IPS-15b (cell line): ENCODE results near the gene NFYB.
"Not testable (repeated sequence)": the region's sequence is repeated elsewhere in the genome, so short reads cannot be mapped to it uniquely, and the experiment has no call there.

Experiments
- H3K27me3 ChIP-seq: one replicate; pipeline ENCODE4 v1.6.1; 2013; ENCODE audit warnings: low read length; ENCODE audit not compliant: control insufficient read depth, insufficient read depth
- H3K36me3 ChIP-seq: one replicate; pipeline ENCODE4 v1.6.1; 2013; ENCODE audit warnings: low read length; ENCODE audit not compliant: control insufficient read depth, insufficient read depth
- H3K4me1 ChIP-seq: one replicate; pipeline ENCODE4 v1.6.1; 2013; ENCODE audit warnings: mild to moderate bottlenecking, low read length; ENCODE audit not compliant: control insufficient read depth, insufficient read depth
- H3K4me3 ChIP-seq: one replicate; pipeline ENCODE4 v1.5.1; 2013; ENCODE audit warnings: low read depth, low read length
- H3K9ac ChIP-seq: one replicate; pipeline ENCODE4 v1.6.1; 2013; ENCODE audit warnings: low read depth, mild to moderate bottlenecking, low read length
- H3K9me3 ChIP-seq: one replicate; pipeline ENCODE4 v1.6.1; 2013; ENCODE audit warnings: mild to moderate bottlenecking, low read length; ENCODE audit not compliant: control insufficient read depth, insufficient read depth

The NFYB gene

GRCh38 chr12:104172570-104172947 is 34.5 kb upstream of the NFYB start:
- H3K9ac ChIP-seq: no peak overlapping the region

DNA sequence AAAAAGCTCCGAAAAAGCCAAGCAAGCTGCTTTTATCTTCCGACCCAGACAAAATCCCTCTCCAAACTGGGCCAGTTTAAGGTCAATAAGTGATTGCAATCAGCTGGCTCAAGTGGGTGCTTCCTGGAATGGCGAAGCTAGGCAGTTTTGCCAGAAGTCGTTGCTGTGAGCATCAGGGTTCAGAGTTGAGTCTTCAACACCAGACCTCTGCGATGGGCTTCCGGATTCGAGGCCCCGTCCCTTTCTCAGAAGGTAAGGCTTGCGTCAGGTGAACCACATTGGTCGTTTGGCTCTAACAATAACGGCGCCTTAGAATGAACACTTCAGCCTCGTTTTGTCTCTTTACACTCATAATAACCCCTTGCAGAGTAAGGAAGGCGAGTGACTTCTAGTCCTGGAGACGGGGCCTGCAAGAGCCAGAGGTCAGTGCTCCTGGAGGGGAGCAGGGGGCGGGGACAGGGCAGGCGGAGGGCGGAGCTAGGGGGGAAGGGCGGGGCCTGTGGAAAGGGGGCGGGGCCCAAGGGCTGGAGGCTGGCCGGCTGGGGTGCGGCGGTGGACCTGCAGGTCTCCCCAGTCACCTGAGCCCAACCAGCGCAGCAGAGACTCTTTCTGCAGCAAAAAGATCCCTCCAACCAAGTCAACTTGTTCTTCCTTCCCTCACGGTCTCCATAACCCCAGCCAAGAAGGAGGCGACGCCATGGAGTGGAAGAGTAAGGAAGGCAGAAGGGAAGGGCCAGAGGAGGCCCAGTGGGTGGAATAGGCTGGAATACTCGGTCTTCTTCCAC is 34.0 kb upstream of the NFYB start:
- no peaks in the 10 kb centered on the region for H3K9me3 ChIP-seq
- peak overlapping the region; percentile 38 for H3K4me3 ChIP-seq
- H3K9ac ChIP-seq: no peak overlapping the region
- H3K4me1 ChIP-seq: peaks cover 5% of the 10 kb centered on the region
- no peaks in the 10 kb centered on the region for H3K36me3 ChIP-seq
- no peaks in the 10 kb centered on the region for H3K27me3 ChIP-seq

More at GRCh38 chr12:104172570-104172947, 34.5 kb upstream of the NFYB start:
- Histone ChIP-seq H3K9me3 (no peaks in the 10 kb centered on the region), H3K36me3 (no peaks in the 10 kb centered on the region), H3K4me3 (peak overlapping the region; percentile 38), H3K27me3 (no peaks in the 10 kb centered on the region), H3K4me1 (peaks cover 5% of the 10 kb centered on the region)

DNA sequence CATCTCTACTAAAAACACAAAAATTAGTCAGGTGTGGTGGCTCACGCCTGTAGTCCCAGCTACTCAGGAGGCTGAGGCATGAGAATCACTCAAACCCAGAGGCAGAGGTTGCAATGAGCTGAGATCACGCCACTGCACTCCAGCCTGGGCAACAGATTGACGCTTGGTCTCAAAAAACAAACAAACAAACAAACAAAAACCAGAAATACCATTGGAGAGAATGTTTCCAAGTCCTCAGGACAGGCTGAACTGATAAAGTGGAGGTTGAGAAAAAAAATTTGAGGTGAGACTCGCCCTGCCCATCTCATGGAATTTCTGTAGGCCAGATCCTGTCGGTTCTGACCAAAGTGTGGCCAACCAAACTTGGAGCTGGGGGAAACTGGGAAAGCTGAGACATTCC is 30.6 kb upstream of the NFYB start:
- no peaks in the 10 kb centered on the region for H3K9me3 ChIP-seq

GRCh38 chr12:104167519-104168458 is 29.8 kb upstream of the NFYB start:
- Histone ChIP-seq H3K27me3 (no peaks in the 10 kb centered on the region), H3K9ac (no peak overlapping the region), H3K4me1 (peaks cover 5% of the 10 kb centered on the region), H3K9me3 (no peaks in the 10 kb centered on the region), H3K4me3 (no peak overlapping the region), H3K36me3 (no peaks in the 10 kb centered on the region)

More for the DNA sequence above, 30.6 kb upstream of the NFYB start:
- Histone ChIP-seq H3K4me1 (peaks cover 5% of the 10 kb centered on the region), H3K4me3 (no peak overlapping the region), H3K36me3 (no peaks in the 10 kb centered on the region), H3K9ac (no peak overlapping the region), H3K27me3 (no peaks in the 10 kb centered on the region)

DNA sequence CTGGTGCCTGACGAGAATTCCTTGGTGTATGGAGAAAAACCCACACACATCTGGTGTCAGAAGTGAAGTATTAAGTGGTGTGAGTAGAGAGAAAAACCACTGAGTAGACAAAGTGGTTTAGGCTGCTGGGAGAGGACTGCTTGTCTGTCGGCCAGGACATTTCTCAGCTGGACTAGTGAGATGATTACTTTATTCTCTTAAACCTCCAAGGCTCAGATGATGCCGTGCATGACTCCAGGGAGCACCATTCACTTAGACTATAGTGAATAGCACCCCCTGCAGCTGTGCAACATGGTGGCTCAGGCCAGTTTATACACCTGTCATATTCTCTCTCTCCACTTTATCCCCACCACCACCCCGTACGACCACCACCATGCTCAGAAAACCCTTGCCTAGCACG is 28.5 kb upstream of the NFYB start:
- Histone ChIP-seq H3K36me3 (no peaks in the 10 kb centered on the region), H3K4me1 (no peaks in the 10 kb centered on the region), H3K9ac (no peak overlapping the region), H3K9me3 (no peaks in the 10 kb centered on the region), H3K4me3 (no peak overlapping the region), H3K27me3 (no peaks in the 10 kb centered on the region)

DNA sequence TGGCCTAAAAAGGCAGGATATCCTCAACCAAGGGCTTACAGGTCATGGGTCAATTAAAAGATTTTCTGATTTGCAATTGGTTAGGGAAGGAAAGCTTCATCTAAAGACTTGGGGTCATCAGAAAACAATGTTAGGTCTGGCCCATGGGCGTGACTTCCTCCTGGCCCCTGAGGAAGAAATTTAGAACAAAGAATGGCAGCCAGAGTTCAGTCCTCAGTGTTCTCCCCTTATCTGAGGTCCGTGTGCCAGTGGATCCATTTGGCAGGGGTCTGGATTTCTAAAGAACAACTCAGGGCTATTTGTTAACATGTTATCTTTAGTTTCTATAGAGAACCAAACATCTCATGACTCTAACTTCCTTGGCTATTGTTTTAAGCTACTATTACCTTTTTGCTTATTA is 27.8 kb upstream of the NFYB start:
- no peak overlapping the region for H3K9ac ChIP-seq
- no peaks in the 10 kb centered on the region for H3K9me3 ChIP-seq
- H3K4me1 ChIP-seq: no peaks in the 10 kb centered on the region
- H3K4me3 ChIP-seq: no peak overlapping the region
- no peaks in the 10 kb centered on the region for H3K36me3 ChIP-seq
- H3K27me3 ChIP-seq: no peaks in the 10 kb centered on the region

GRCh38 chr12:104164634-104165033 is 26.6 kb upstream of the NFYB start:
- H3K4me1 ChIP-seq: no peaks in the 10 kb centered on the region
- H3K4me3 ChIP-seq: no peak overlapping the region
- no peaks in the 10 kb centered on the region for H3K36me3 ChIP-seq
- no peaks in the 10 kb centered on the region for H3K27me3 ChIP-seq
- H3K9ac ChIP-seq: no peak overlapping the region
- no peaks in the 10 kb centered on the region for H3K9me3 ChIP-seq

- Histone ChIP-seq H3K4me3 (no peak overlapping the region), H3K36me3 (no peaks in the 10 kb centered on the region), H3K9ac (no peak overlapping the region), H3K4me1 (no peaks in the 10 kb centered on the region), H3K27me3 (no peaks in the 10 kb centered on the region), H3K9me3 (no peaks in the 10 kb centered on the region)
Measured at GRCh38 chr12:104163631-104164030, 25.6 kb upstream of the NFYB start.

- H3K36me3 ChIP-seq, H3K9ac ChIP-seq, H3K9me3 ChIP-seq, H3K27me3 ChIP-seq, H3K4me3 ChIP-seq, H3K4me1 ChIP-seq: not testable (repeated sequence)
Measured at GRCh38 chr12:104163028-104163427, 25.0 kb upstream of the NFYB start.

DNA sequence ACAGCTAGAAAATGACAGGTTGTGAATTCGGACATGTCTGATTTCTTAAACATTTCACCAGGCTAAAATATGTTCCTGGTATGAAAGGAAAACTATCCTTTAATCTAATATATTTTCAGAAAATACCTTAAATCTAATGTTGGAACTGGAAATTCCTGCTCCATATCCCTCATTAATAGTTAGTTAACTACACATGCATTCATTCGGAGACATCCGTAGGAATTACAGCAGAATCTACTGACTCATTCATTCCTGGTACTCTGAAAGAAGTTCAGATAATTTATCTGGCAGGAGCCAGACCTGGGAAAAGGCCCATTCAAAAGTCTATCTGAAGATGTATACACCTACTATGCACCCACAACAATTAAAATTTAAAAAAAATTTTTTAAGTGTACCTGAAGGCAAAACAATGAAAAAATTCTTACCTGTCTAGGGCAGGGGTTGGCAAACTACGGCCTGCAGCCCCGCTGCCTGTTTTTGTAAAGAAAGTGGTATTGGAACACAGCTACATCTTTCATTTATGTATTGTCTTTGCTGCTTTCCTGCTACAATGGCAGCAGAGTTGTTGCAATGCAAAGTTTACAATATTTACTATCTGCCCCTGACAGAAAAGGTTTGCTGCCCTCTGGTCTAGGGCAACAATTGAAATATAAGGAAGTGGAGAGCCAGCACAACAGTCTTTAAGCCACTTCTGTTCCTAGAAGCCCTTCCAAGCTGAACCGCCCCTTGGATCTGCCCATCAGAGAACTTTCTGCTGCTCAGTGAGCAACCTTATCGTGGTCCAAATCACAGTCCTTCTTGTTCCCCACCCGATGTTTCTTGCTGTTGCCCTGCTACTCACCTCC is 17.9 kb upstream of the NFYB start:
- H3K4me1 ChIP-seq: no peaks in the 10 kb centered on the region
- H3K4me3 ChIP-seq: no peak overlapping the region
- H3K27me3 ChIP-seq: no peaks in the 10 kb centered on the region
- no peak overlapping the region for H3K9ac ChIP-seq
- no peaks in the 10 kb centered on the region for H3K36me3 ChIP-seq
- no peaks in the 10 kb centered on the region for H3K9me3 ChIP-seq

GRCh38 chr12:104154806-104155205 is 16.8 kb upstream of the NFYB start:
- Histone ChIP-seq H3K4me1 (no peaks in the 10 kb centered on the region), H3K9ac (no peak overlapping the region), H3K9me3 (no peaks in the 10 kb centered on the region), H3K4me3 (no peak overlapping the region), H3K36me3 (no peaks in the 10 kb centered on the region), H3K27me3 (no peaks in the 10 kb centered on the region)
